GM21526 (cell line): ENCODE results near the gene SH3BP5.

Source experiments
- ATAC-seq: cut with Tn5 transposase; IDR thresholded peaks from one replicate; pipeline ENCODE4 v1.9.1; 2021; ENCODE audit warnings: moderate library complexity; ENCODE audit not compliant: unreplicated experiment, low FRiP score

Gene SH3BP5

GRCh38 chr3:15348246-15348645 is 15.9 kb upstream of the SH3BP5 start:
- no peak for ATAC-seq

- no peak for ATAC-seq
Observed at GRCh38 chr3:15347737-15348110, 15.3 kb upstream of the SH3BP5 start.

- no peak for ATAC-seq
Observed at GRCh38 chr3:15347063-15347736, 14.8 kb upstream of the SH3BP5 start.

- no peak for ATAC-seq
Observed at GRCh38 chr3:15346516-15346915, 14.1 kb upstream of the SH3BP5 start.

- ATAC-seq: peak; percentile 84
Observed at GRCh38 chr3:15345608-15346137, 13.3 kb upstream of the SH3BP5 start.

- ATAC-seq: peak; percentile 40
Observed at GRCh38 chr3:15345066-15345607, 12.8 kb upstream of the SH3BP5 start.

- no peak for ATAC-seq
Observed at GRCh38 chr3:15342945-15343344, 10.6 kb upstream of the SH3BP5 start.

- no peak for ATAC-seq
Observed at GRCh38 chr3:15342246-15342645, 9.9 kb upstream of the SH3BP5 start.

GRCh38 chr3:15341030-15341726 is 8.8 kb upstream of the SH3BP5 start:
- no peak for ATAC-seq

GRCh38 chr3:15339786-15340215 is 7.4 kb upstream of the SH3BP5 start:
- ATAC-seq: no peak

- no peak for ATAC-seq
Observed at GRCh38 chr3:15339001-15339400, 6.6 kb upstream of the SH3BP5 start.

- ATAC-seq: no peak
Observed at GRCh38 chr3:15337963-15338362, 5.6 kb upstream of the SH3BP5 start.

GRCh38 chr3:15336057-15336456 is 3.7 kb upstream of the SH3BP5 start:
- no peak for ATAC-seq

GRCh38 chr3:15333956-15334263 is 1.5 kb upstream of the SH3BP5 start:
- no peak for ATAC-seq

GRCh38 chr3:15333099-15333955 is 941 bp upstream of the SH3BP5 start:
- no peak for ATAC-seq

GRCh38 chr3:15331606-15332404 is 581 bp downstream of the SH3BP5 start:
- peak; percentile 35 for ATAC-seq

- no peak for ATAC-seq
Observed at GRCh38 chr3:15331072-15331605, 1.2 kb downstream of the SH3BP5 start.

- no peak for ATAC-seq
Observed at GRCh38 chr3:15330031-15330596, 2.3 kb downstream of the SH3BP5 start.
